HEK293T (cell line): Measurements from ENCODE around the gene PRDM11.
"Not testable (repeated sequence)": the region's sequence is repeated elsewhere in the genome, so short reads cannot be mapped to it uniquely, and the experiment has no call there.

Experiments
- CTCF ChIA-PET: fragments of 350-600 bp; formaldehyde crosslinking; extraction: SDS; loops from one replicate; lab custom pipeline; 2021; ENCODE audit warnings: antibody characterized with exemption, inconsistent platforms; lab: Yijun Ruan, JAX
- POLR2A ChIA-PET: fragments of 350-600 bp; formaldehyde crosslinking; extraction: SDS; loops from one replicate; lab custom pipeline; 2020; ENCODE audit warnings: antibody characterized with exemption, inconsistent platforms; lab: Yijun Ruan, JAX
- DNase-seq: peaks from one replicate; pipeline ENCODE4 v3.0.0; 2012; ENCODE audit warnings: mixed read lengths; ENCODE audit errors: extremely low spot score
- ARNT ChIP-seq: fragments of 450-650 bp; IDR thresholded peaks from 2 replicates; pipeline ENCODE4 v1.6.1; 2017; ENCODE audit warnings: mild to moderate bottlenecking
- BHLHE40 ChIP-seq: fragments of 450-650 bp; IDR thresholded peaks from 2 replicates; pipeline ENCODE4 v1.6.1; 2016; ENCODE audit warnings: mild to moderate bottlenecking, moderate library complexity, borderline replicate concordance
- CTBP1 ChIP-seq: fragments of 450-650 bp; IDR thresholded peaks from 2 replicates; pipeline ENCODE4 v1.6.1; 2016; ENCODE audit warnings: borderline replicate concordance
- ELF4 ChIP-seq: fragments of 450-650 bp; IDR thresholded peaks from 2 replicates; pipeline ENCODE4 v1.6.1; 2017; ENCODE audit warnings: antibody characterized with exemption
- FOXA1 ChIP-seq: fragments of 450-650 bp; IDR thresholded peaks from 2 replicates; pipeline ENCODE4 v1.6.1; 2016; ENCODE audit warnings: mild to moderate bottlenecking
- FOXK2 ChIP-seq: fragments of 450-650 bp; IDR thresholded peaks from 2 replicates; pipeline ENCODE4 v1.6.1; 2016; ENCODE audit warnings: mild to moderate bottlenecking
- FOXM1 ChIP-seq: fragments of 450-650 bp; IDR thresholded peaks from 2 replicates; pipeline ENCODE4 v1.6.1; 2017; ENCODE audit warnings: mild to moderate bottlenecking, borderline replicate concordance
- HDGF ChIP-seq: fragments of 450-650 bp; IDR thresholded peaks from 2 replicates; pipeline ENCODE4 v1.6.1; 2017; ENCODE audit warnings: antibody characterized with exemption, borderline replicate concordance
- L3MBTL2 ChIP-seq: fragments of 450-650 bp; conservative IDR thresholded peaks from 2 replicates; pipeline ENCODE4 v1.6.1; 2016; ENCODE audit warnings: mild to moderate bottlenecking
- LEF1 ChIP-seq: fragments of 450-650 bp; IDR thresholded peaks from 2 replicates; pipeline ENCODE4 v1.6.1; 2017; ENCODE audit warnings: mild to moderate bottlenecking, borderline replicate concordance
- NFRKB ChIP-seq: fragments of 450-650 bp; IDR thresholded peaks from 2 replicates; pipeline ENCODE4 v1.6.1; 2016; ENCODE audit warnings: mild to moderate bottlenecking, moderate library complexity
- PKNOX1 ChIP-seq: fragments of 450-650 bp; IDR thresholded peaks from 2 replicates; pipeline ENCODE4 v1.6.1; 2016
- SP1 ChIP-seq: fragments of 450-650 bp; IDR thresholded peaks from 2 replicates; pipeline ENCODE4 v1.6.1; 2017
- SUZ12 ChIP-seq: fragments of 450-650 bp; IDR thresholded peaks from 2 replicates; pipeline ENCODE4 v1.6.1; 2016; ENCODE audit warnings: mild to moderate bottlenecking
- TARDBP ChIP-seq: fragments of 450-650 bp; IDR thresholded peaks from 2 replicates; pipeline ENCODE4 v1.6.1; 2016
- ZNF384 ChIP-seq: fragments of 450-650 bp; IDR thresholded peaks from 2 replicates; pipeline ENCODE4 v1.6.1; 2016

The PRDM11 gene

GRCh38 chr11:45107029-45107428 lies 39.4 kb upstream of the PRDM11 start:
- POLR2A ChIA-PET, result no interaction called here
- TF ChIP-seq ELF4 (no peak), ZNF384 (no peak), PKNOX1 (no peak), BHLHE40 (no peak), ARNT (no peak), L3MBTL2 (no peak), SP1 (no peak), TARDBP (no peak), FOXK2 (no peak)
- no peak for DNase-seq
- CTCF ChIA-PET, result interaction anchor here (7.5 kb wide), 1 partner anchor 178 kb away, joined by 78 read pairs; no protein-coding TSS in a partner anchor

- ChIA-PET CTCF (interaction anchor here (0.7 to 7.5 kb wide), 4 partner anchors 150 to 179 kb away, joined by 3 to 78 read pairs (median 6); no protein-coding TSS in a partner anchor), POLR2A (no interaction called here)
- TF ChIP-seq NFRKB (no peak), TARDBP (no peak), ARNT (no peak), CTBP1 (no peak)
- no peak for DNase-seq
Observed at GRCh38 chr11:45108070-45109064, 38.1 kb upstream of the PRDM11 start.

GRCh38 chr11:45109400-45109799 lies 37.0 kb upstream of the PRDM11 start:
- ChIA-PET POLR2A (interaction anchor here (0.6 kb wide), 1 partner anchor 32 kb away, joined by 3 read pairs; no protein-coding TSS in a partner anchor), CTCF (interaction anchor here (2.1 to 2.3 kb wide), 3 partner anchors 173 to 222 kb away, joined by 8 to 15 read pairs (median 9); no protein-coding TSS in a partner anchor)
- DNase-seq, result no peak
- no peak for TF ChIP-seq NFRKB
- TF ChIP-seq L3MBTL2, result no peak
- no peak for TF ChIP-seq ELF4
- no peak for TF ChIP-seq FOXM1
- no peak for TF ChIP-seq FOXK2
- TF ChIP-seq SUZ12, result no peak
- no peak for TF ChIP-seq LEF1
- no peak for TF ChIP-seq HDGF
- no peak for TF ChIP-seq BHLHE40
- TF ChIP-seq ARNT, result no peak
- TF ChIP-seq TARDBP, result no peak
- no peak for TF ChIP-seq SP1
- no peak for TF ChIP-seq FOXA1
- no peak for TF ChIP-seq CTBP1
- TF ChIP-seq ZNF384, result no peak

- POLR2A ChIA-PET, result interaction anchor here (0.6 kb wide), 1 partner anchor 69 kb away, joined by 3 read pairs; no protein-coding TSS in a partner anchor
- DNase-seq, result peak; percentile 69
- TF ChIP-seq FOXA1 (no peak), SUZ12 (no peak), ELF4 (no peak), ARNT (no peak), TARDBP (no peak), LEF1 (no peak)
- CTCF ChIA-PET, result interaction anchor here (0.6 to 2.3 kb wide), 18 partner anchors 22 to 1040 kb away, joined by 3 to 15 read pairs (median 4); partner anchors contain the start of gene SYT13
Observed at GRCh38 chr11:45110562-45110961, 35.9 kb upstream of the PRDM11 start.

- no peak for DNase-seq
- POLR2A ChIA-PET, result no interaction called here
- CTCF ChIA-PET, result interaction anchor here (0.6 kb wide), 1 partner anchor 199 kb away, joined by 3 read pairs; no protein-coding TSS in a partner anchor
- TF ChIP-seq L3MBTL2, result no peak
- no peak for TF ChIP-seq NFRKB
- TF ChIP-seq SUZ12, result no peak
- TF ChIP-seq ARNT, result no peak
- TF ChIP-seq TARDBP, result no peak
- TF ChIP-seq FOXM1, result no peak
Observed at GRCh38 chr11:45113807-45114206, 32.6 kb upstream of the PRDM11 start.

GRCh38 chr11:45127836-45128235 lies 18.6 kb upstream of the PRDM11 start:
- CTCF ChIA-PET, DNase-seq, POLR2A ChIA-PET: not testable (repeated sequence)

- no peak for DNase-seq
- ChIA-PET POLR2A (no interaction called here), CTCF (no interaction called here)
- TF ChIP-seq ELF4, result no peak
Observed at GRCh38 chr11:45133878-45134277, 12.6 kb upstream of the PRDM11 start.

- ChIA-PET CTCF (no interaction called here), POLR2A (interaction anchor here (0.6 to 1.0 kb wide), 2 partner anchors 8 to 31 kb away, joined by 3 read pairs; no protein-coding TSS in a partner anchor)
- no peak for TF ChIP-seq BHLHE40
- no peak for TF ChIP-seq ZNF384
- no peak for TF ChIP-seq TARDBP
- TF ChIP-seq FOXA1, result no peak
- TF ChIP-seq FOXK2, result no peak
- TF ChIP-seq FOXM1, result no peak
- no peak for TF ChIP-seq PKNOX1
- no peak for TF ChIP-seq HDGF
- no peak for TF ChIP-seq SP1
- no peak for TF ChIP-seq NFRKB
- TF ChIP-seq CTBP1, result no peak
- no peak for DNase-seq
Observed at GRCh38 chr11:45141171-45141570, 5.3 kb upstream of the PRDM11 start.
